Heart left ventricle (tissue), 16 donors: ENCODE data around the gene SIGLEC10. TPM values are rescaled to one million over a fixed set of nuclear protein-coding genes. Genes with fewer than 3 reads are reported as not detected.

ENCODE experiments used
- ATAC-seq, 4 donors: fragments of 200-7000 bp; cut with Tn5 transposase; one replicate each; pipeline ENCODE4 v1.9.1; 2020 to 2022; ENCODE audit warnings: moderate library complexity in 4 of 4, mild to moderate bottlenecking in 3 of 4, moderate number of reproducible peaks in 1 of 4
- DNase-seq, 5 donors: peaks; one replicate each; pipeline ENCODE4 v3.0.0-alpha.2; 2020
- H3K27ac ChIP-seq, 12 donors: fragments of 200-600 bp; sonication (generic) in 4 of 12; one replicate each; pipeline versions ENCODE4 v1.5.0 to v1.8.0; 2016 to 2022; ENCODE audit warnings: mild to moderate bottlenecking in 2 of 12
- H3K27me3 ChIP-seq, 9 donors: fragments of 200-600 bp; sonication (generic) in 2 of 9; one replicate each; pipeline versions ENCODE4 v1.5.1 to v1.8.0; 2016 to 2022; ENCODE audit warnings: mild to moderate bottlenecking in 3 of 9
- H3K36me3 ChIP-seq, 9 donors: fragments of 200-600 bp; sonication (generic) in 2 of 9; one replicate each; pipeline versions ENCODE4 v1.5.0 to v1.8.0; 2018 to 2022; ENCODE audit warnings: mild to moderate bottlenecking in 2 of 9
- H3K4me1 ChIP-seq, 12 donors: fragments of 200-600 bp; sonication (generic) in 4 of 12; one replicate each; pipeline versions ENCODE4 v1.5.0 to v1.8.0; 2016 to 2022; ENCODE audit warnings: mild to moderate bottlenecking in 3 of 12
- H3K4me3 ChIP-seq, 12 donors: fragments of 200-600 bp; sonication (generic) in 4 of 12; one replicate each; pipeline versions ENCODE4 v1.5.0 to v1.8.0; 2017 to 2022; ENCODE audit warnings: mild to moderate bottlenecking in 9 of 12, moderate library complexity in 4 of 12
- H3K9me3 ChIP-seq, 12 donors: fragments of 200-600 bp; sonication (generic) in 4 of 12; one replicate each; pipeline versions ENCODE4 v1.5.0 to v1.8.0; 2016 to 2022; ENCODE audit warnings: mild to moderate bottlenecking in 1 of 12
- POLR2A ChIP-seq, 2 donors: fragments of 450-650 bp; IDR thresholded peaks; one replicate each; pipeline ENCODE4 v1.6.1; 2017; ENCODE audit warnings: antibody characterized with exemption in 2 of 2, mild to moderate bottlenecking in 2 of 2, moderate library complexity in 2 of 2
- WGBS, 4 donors: extraction: QIAGEN DNeasy Blood & Tissue Kit in 2 of 4; methylation state at CpG; one replicate each; pipeline versions ENCODE4 v1.1.5 to v1.1.7; 2013 to 2018; 5-methylcytosine and 5-hydroxymethylcytosine counted together
- intact Hi-C, 10 donors: fragments of 100-400 bp; cut with DNase I; formaldehyde crosslinking; loops; one replicate each; pipeline versions ENCODE4 v1.11.1 to v1.14.2; 2022
- polyA plus RNA-seq, 2 donors: library from polyadenylated mRNA; stranded (reverse); fragments of 200-250 nt; gene quantifications; one replicate each; pipeline ENCODE4 v1.2.3, GENCODE V29; 2013
- total RNA-seq, 9 donors: library from RNA; depleted of rRNA in 2 of 9; stranded (reverse); fragments of >200 nt in 2 of 9; fragmentation: NEBNext Ultra II Directional in 3 of 9; extraction: Animal tissue kit (Norgen Biotek cat#: 25700) in 3 of 9; gene quantifications; one replicate each; pipeline versions ENCODE4 v1.1.0 to v1.2.4, GENCODE V29; 2016 to 2023
- TF ChIP-seq, protein P1 (sequence below), 12 donors: fragments of 200-600 bp; sonication (generic) in 4 of 12; IDR thresholded peaks; one replicate each; pipeline versions ENCODE4 v1.5.0 to v1.8.0; 2018 to 2022; ENCODE audit warnings: antibody characterized with exemption in 12 of 12, mild to moderate bottlenecking in 5 of 12
- donor health status: ischemic (EF 13 %, LVEDD 7.1; RV severe dilation, severe dysfunction).
- donor health status: healthy with polysubstance abuse.
- donor health status: DM: no; HTN: yes; CAD: no.
- donor health status: DM: no; HTN: no; CAD: no.
- donor health status: ischemic (EF 25% LVEDD 6.9; RV normal size, moderate dysfunction).
- donor health status: ischemic (EF 25% LVEDD 5.7; RV mildly dilated, moderate dysfunction).
- donor health status: healthy.
- donor health status: DM: yes; HTN: yes; CAD: no.
- donor health status: ischemic (EF 35%, LVEDD 5.7; RV mildly dilated, moderate dysfunction).
- donor health status: nonischemic (EF 11% LVEDD 7.7; RV severe dilation, severe dysfunction).
- donor health status: DM: yes; HTN: yes; CAD: no.
- donor health status: PGD.
- donor health status: ischemic (EF 29% LVEDD 5.4; RV normal size, mild dysfunction).
- donor health status: nonischemic (EF 23%, LVEDD 6.1; RV moderate dilation, normal function).

SIGLEC10 gene
- total and polyA plus RNA-seq, 11 donors: 0.08 to 7.5 (median 0.58) TPM

DNA sequence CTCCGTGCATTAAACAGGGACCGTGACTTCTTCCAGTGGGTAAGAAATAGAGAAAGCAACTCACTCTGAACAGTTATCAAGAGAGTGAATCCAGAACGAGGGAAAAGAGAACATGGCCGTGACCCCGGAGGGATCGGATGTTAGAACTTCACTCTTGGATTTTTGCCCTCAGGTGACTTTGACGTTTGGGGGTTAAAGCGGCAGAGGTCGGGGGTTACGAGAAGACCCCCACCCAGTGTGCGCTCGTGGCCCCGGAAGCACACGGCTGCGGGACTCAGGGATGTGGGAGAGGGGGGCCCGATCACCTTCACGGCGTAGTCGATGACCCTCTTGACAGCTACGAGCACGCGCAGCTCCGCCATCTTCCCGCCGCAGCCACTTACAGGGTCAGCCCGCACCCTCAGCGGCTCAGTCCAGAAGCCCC, 51.5 kb downstream of the SIGLEC10 start, which contains the start of gene ETFB:
Gene ETFB, minus strand, starts transcription at position 424 of the 424 bp plus-strand sequence. Its CDS starts 62 bp downstream, at position 362.
- Histone ChIP-seq H3K36me3 (no peaks in the 10 kb centered on the region), H3K4me1 (peaks cover 2 to 39% (median 22%) of the 10 kb centered on the region in 12 donors), H3K9me3 (no peaks in the 10 kb centered on the region), H3K27ac (peak within 1 kb of the TSS; percentile 90 to 98 (median 96)), H3K4me3 (peak within 1 kb of the TSS; percentile 68 to 94 (median 78)), H3K27me3 (no peaks in the 10 kb centered on the region)
- TF ChIP-seq, protein P1, sequence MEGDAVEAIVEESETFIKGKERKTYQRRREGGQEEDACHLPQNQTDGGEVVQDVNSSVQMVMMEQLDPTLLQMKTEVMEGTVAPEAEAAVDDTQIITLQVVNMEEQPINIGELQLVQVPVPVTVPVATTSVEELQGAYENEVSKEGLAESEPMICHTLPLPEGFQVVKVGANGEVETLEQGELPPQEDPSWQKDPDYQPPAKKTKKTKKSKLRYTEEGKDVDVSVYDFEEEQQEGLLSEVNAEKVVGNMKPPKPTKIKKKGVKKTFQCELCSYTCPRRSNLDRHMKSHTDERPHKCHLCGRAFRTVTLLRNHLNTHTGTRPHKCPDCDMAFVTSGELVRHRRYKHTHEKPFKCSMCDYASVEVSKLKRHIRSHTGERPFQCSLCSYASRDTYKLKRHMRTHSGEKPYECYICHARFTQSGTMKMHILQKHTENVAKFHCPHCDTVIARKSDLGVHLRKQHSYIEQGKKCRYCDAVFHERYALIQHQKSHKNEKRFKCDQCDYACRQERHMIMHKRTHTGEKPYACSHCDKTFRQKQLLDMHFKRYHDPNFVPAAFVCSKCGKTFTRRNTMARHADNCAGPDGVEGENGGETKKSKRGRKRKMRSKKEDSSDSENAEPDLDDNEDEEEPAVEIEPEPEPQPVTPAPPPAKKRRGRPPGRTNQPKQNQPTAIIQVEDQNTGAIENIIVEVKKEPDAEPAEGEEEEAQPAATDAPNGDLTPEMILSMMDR (IDR thresholded peaks at IDR 0.05): no peak
- peak in 1 of 2 donors; percentile 24 for TF ChIP-seq POLR2A (IDR thresholded peaks at IDR 0.05)
- intact Hi-C loops: loop anchor here in 8 of 10 donors (2.0 to 10.0 kb wide), 5 partner anchors 25 to 429 kb away; partner anchors contain the start of gene FPR3 (in 1 of the 8)
- WGBS, 4 donors: 0 to 1% (median 1%) methylated on average over 13 to 27 of the region's 27 CpGs
- no peak for ATAC-seq
- no peak for DNase-seq

DNA sequence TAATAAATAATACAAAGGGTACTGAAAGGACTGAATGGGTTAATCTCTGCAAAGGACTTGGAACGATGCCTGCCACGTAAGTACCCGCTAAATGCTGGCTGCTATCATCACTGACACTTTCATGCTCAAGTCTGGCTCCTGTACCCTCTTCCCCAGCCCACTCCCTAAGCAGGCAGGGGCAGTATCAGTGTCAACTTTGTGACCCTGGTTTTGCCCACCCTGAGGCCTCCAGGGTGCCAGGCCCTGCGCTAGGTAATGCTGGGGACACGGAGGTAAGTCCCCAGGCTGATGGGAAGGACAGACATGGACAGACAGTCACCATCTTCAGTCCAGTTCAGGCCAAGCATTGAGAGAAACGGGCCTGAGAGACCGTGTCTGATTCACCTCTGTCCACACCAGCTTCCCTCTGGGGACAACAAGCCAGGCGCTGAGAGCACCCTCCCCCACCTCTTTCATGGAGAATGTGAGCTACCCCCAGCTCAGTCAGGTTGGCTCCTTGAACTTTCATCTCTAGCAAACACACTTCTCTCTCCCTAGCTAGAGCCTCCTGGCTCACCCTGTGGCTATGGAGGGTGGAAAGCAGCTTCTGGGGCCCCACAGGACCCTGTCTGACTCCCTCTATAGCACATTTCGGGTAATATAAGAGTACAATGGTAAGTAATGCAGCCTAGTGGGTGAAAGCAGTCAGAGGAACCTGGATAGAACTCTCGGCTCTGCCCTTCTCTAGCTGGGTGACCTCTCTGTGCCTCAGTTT, 52.1 kb downstream of the SIGLEC10 start:
- Histone ChIP-seq H3K9me3 (no peaks in the 10 kb centered on the region), H3K4me3 (peak overlapping the region; percentile 68 to 94 (median 78)), H3K27ac (peak overlapping the region; percentile 90 to 98 (median 96)), H3K4me1 (peaks cover 2 to 39% (median 22%) of the 10 kb centered on the region in 12 donors), H3K36me3 (no peaks in the 10 kb centered on the region), H3K27me3 (no peaks in the 10 kb centered on the region)
- ATAC-seq: no peak
- intact Hi-C loops: loop anchor here in 5 of 10 donors (2.0 to 10.0 kb wide), 3 partner anchors 25 to 429 kb away; partner anchors contain the start of gene FPR3 (in 1 of the 5)
- DNase-seq: peak in 2 of 5 donors; percentile 53 to 55
- 15 to 22% (median 15%) methylated on average over 8 to 10 of the region's 10 CpGs for WGBS, 4 donors
- no peak for TF ChIP-seq POLR2A (IDR thresholded peaks at IDR 0.05)
- TF ChIP-seq, protein P1 (IDR thresholded peaks at IDR 0.05): no peak

DNA sequence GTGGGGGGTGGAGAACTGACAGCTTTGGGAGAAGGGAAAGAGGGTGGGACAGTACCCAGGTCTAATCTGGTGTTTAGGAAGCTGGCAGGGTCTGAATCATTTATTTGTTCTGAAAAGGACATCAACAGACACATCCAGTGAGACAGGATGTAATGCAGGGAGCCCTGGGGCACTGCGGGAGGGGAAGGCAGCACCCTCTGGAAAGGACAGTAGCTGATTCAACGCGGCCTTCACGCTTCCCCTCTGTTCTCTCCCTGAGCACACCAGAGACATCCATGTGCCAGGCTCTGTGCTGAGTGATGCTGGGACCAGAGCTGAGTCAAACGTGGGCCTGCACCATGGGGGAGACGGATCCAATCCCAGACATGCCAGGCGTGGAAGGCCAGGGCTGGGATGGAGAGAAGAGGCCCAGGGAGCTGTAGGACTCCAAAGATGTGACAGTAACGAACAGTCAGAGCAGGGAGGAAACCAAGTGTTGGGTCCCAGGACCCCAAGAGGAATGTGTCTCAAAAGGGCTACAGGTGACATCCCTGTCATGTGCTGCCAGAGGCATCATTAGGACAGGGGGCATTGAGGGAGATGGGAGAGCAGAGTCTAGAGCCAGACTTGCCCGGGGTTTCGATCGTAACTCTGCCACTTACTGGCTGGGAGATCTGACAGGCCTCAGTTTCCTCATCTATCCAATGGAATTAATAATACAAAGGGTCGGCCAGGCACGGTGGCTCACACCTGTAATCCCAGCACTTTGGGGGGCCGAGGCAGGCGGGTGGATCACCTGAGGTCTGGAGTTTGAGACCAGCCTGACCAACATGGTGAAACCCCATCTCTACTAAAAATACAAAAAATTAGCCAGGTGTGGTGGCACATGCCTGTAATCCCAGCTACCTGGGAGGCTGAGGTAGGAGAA, 53.0 kb downstream of the SIGLEC10 start:
- H3K4me3 ChIP-seq: peak overlapping the region in 7 of 12 donors; percentile 68 to 94 (median 82)
- 58 to 75% (median 67%) methylated on average over 15 of the region's 15 CpGs for WGBS, 4 donors
- H3K27ac ChIP-seq: peak overlapping the region in 8 of 12 donors; percentile 92 to 98 (median 96)
- no peak for DNase-seq
- ATAC-seq: no peak
- H3K36me3 ChIP-seq: no peaks in the 10 kb centered on the region
- intact Hi-C loops: loop anchor here in 5 of 10 donors (2.0 to 10.0 kb wide), 3 partner anchors 24 to 430 kb away; partner anchors contain the start of gene FPR3 (in 1 of the 5)
- H3K27me3 ChIP-seq: no peaks in the 10 kb centered on the region
- peaks cover 2 to 39% (median 22%) of the 10 kb centered on the region in 12 donors for H3K4me1 ChIP-seq
- no peaks in the 10 kb centered on the region for H3K9me3 ChIP-seq
- TF ChIP-seq, protein P1 (IDR thresholded peaks at IDR 0.05): no peak
- no peak for TF ChIP-seq POLR2A (IDR thresholded peaks at IDR 0.05)
